ENCODE measurements around the gene OSM. TPM values are rescaled to one million over a fixed set of nuclear protein-coding genes. Genes with fewer than 3 reads are reported as not detected.

The OSM gene
- 1 to 10 TPM in 1 of 4 donors, under 1 TPM in 2, not detected in 1; 0.76 to 8.8 (median 0.76) TPM for total RNA-seq

GRCh38 chr22:30266445-30267381, at the start of gene OSM:
Gene OSM (minus strand): TSS chr22:30266851. CDS start chr22:30266799, 52 bp downstream.
- TF ChIP-seq, protein P1, sequence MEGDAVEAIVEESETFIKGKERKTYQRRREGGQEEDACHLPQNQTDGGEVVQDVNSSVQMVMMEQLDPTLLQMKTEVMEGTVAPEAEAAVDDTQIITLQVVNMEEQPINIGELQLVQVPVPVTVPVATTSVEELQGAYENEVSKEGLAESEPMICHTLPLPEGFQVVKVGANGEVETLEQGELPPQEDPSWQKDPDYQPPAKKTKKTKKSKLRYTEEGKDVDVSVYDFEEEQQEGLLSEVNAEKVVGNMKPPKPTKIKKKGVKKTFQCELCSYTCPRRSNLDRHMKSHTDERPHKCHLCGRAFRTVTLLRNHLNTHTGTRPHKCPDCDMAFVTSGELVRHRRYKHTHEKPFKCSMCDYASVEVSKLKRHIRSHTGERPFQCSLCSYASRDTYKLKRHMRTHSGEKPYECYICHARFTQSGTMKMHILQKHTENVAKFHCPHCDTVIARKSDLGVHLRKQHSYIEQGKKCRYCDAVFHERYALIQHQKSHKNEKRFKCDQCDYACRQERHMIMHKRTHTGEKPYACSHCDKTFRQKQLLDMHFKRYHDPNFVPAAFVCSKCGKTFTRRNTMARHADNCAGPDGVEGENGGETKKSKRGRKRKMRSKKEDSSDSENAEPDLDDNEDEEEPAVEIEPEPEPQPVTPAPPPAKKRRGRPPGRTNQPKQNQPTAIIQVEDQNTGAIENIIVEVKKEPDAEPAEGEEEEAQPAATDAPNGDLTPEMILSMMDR (IDR thresholded peaks at IDR 0.05), result no peak
- TF ChIP-seq POLR2A (IDR thresholded peaks at IDR 0.05), result no peak
- H3K9me3 ChIP-seq, result no peaks in the 10 kb centered on the region
- intact Hi-C loops (cut with DNase I; ENCODE audit: low total_unique reads), result no loop called here
- H3K27ac ChIP-seq, result peak within 1 kb of the TSS in 1 of 2 donors; percentile 37
- H3K36me3 ChIP-seq, result no peaks in the 10 kb centered on the region
- no peak within 1 kb of the TSS for H3K4me3 ChIP-seq
- no peaks in the 10 kb centered on the region for H3K27me3 ChIP-seq
- H3K4me1 ChIP-seq, result peaks cover 0 to 5% of the 10 kb centered on the region in 2 donors
- no peak for DNase-seq

GRCh38 chr22:30315962-30316576, 49.4 kb upstream of the OSM start:
- H3K27ac ChIP-seq, result no peak overlapping the region
- H3K27me3 ChIP-seq, result no peaks in the 10 kb centered on the region
- H3K9me3 ChIP-seq, result no peaks in the 10 kb centered on the region
- intact Hi-C loops (cut with DNase I; ENCODE audit: low total_unique reads), result no loop called here
- peaks cover 0 to 11% of the 10 kb centered on the region in 2 donors for H3K4me1 ChIP-seq
- no peak for DNase-seq
- no peak overlapping the region for H3K4me3 ChIP-seq
- no peaks in the 10 kb centered on the region for H3K36me3 ChIP-seq
- TF ChIP-seq, protein P1 (IDR thresholded peaks at IDR 0.05), result no peak
- TF ChIP-seq POLR2A (IDR thresholded peaks at IDR 0.05), result no peak

GRCh38 chr22:30314915-30315314, 48.3 kb upstream of the OSM start:
- TF ChIP-seq, protein P1 (IDR thresholded peaks at IDR 0.05), result no peak
- no peak overlapping the region for H3K4me3 ChIP-seq
- H3K36me3 ChIP-seq, result no peaks in the 10 kb centered on the region
- peaks cover 0 to 21% of the 10 kb centered on the region in 2 donors for H3K4me1 ChIP-seq
- intact Hi-C loops (cut with DNase I; ENCODE audit: low total_unique reads), result no loop called here
- H3K27me3 ChIP-seq, result no peaks in the 10 kb centered on the region
- no peaks in the 10 kb centered on the region for H3K9me3 ChIP-seq
- H3K27ac ChIP-seq, result peak overlapping the region; percentile 15 to 25
- no peak for DNase-seq

DNA sequence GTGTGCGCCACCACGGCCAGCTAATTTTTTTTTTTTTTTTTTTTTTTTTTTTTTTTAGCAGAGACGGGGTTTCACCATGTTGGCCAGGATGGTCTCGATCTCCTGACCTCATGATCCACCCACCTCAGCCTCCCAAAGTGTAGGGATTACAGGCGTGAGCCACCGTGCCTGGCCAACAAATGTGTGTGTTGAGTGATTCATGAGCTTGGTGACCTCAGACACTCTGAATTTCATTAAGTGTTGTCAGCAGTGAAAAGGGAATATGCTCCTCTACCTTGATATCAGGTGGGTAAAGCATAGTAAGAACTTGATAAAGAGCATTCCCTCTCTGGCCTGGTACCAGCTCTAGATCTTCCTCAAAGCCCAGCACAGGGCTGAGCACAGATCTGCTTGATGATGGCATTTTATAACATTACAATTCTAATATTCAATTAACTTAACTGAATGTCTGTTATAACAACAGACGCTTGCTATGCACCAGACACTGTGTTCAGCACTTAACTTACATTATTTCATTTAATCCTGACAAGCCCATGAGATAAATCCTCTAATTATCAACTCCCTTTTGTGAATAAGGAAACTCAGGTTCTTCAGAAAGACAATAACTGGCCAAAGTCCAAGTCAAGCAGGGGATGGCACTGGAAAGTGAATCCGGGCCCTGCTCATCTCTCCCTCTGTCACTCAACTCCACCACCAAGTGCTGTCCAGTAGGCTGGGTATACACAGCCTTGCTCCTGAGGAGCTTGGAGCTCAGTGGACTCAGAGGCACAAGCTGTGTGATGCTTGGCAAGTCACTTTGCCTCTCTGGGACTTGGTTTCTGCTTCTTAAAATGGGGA, 47.1 kb upstream of the OSM start:
- H3K4me1 ChIP-seq, result peaks cover 0 to 28% of the 10 kb centered on the region in 2 donors
- H3K27ac ChIP-seq, result peak overlapping the region in 1 of 2 donors; percentile 25
- DNase-seq, result no peak
- H3K4me3 ChIP-seq, result no peak overlapping the region
- intact Hi-C loops (cut with DNase I; ENCODE audit: low total_unique reads), result no loop called here
- no peaks in the 10 kb centered on the region for H3K27me3 ChIP-seq
- no peaks in the 10 kb centered on the region for H3K36me3 ChIP-seq
- no peaks in the 10 kb centered on the region for H3K9me3 ChIP-seq
- no peak for TF ChIP-seq POLR2A (IDR thresholded peaks at IDR 0.05)
- TF ChIP-seq, protein P1 (IDR thresholded peaks at IDR 0.05), result no peak
